Keratinocyte (primary cell): ENCODE measurements around the gene PAX3. TPM values are rescaled to one million over a fixed set of nuclear protein-coding genes. Genes with fewer than 3 reads are reported as not detected.

Experiments used
- DNase-seq: peaks from one replicate; pipeline ENCODE4 v3.0.0-alpha.2; 2011; ENCODE audit warnings: low read depth, missing footprints, low spot score
- FAIRE-seq: peaks from 2 replicates; lab custom pipeline; 2011; peaks lifted over from hg19 to GRCh38; lab: Jason Lieb, UNC
- H2AFZ ChIP-seq: 2 replicates; pipeline ENCODE4 v1.6.0; 2012; ENCODE audit warnings: low read length, control low read depth, inconsistent platforms; ENCODE audit not compliant: control insufficient read depth
- H3K27ac ChIP-seq: 2 replicates; pipeline ENCODE4 v1.5.1; 2011; ENCODE audit warnings: low read length; ENCODE audit not compliant: control insufficient read depth, insufficient read depth
- H3K27me3 ChIP-seq: 3 replicates; pipeline ENCODE4 v1.6.0; 2011; ENCODE audit warnings: low read length; ENCODE audit not compliant: control insufficient read depth, insufficient read depth; ENCODE audit errors: extremely low read depth
- H3K36me3 ChIP-seq, 2 experiments: 2 replicates in 1 of 2; 3 replicates in 1 of 2; pipeline ENCODE4 v1.5.1; 2011; ENCODE audit warnings: low read length in 2 of 2, mild to moderate bottlenecking in 1 of 2; ENCODE audit not compliant: control insufficient read depth in 2 of 2, insufficient read depth in 2 of 2; ENCODE audit errors: extremely low read depth in 1 of 2
- H3K4me1 ChIP-seq: 3 replicates; pipeline ENCODE4 v1.5.1; 2011; ENCODE audit warnings: low read length; ENCODE audit not compliant: control insufficient read depth, insufficient read depth; ENCODE audit errors: extremely low read depth
- H3K4me2 ChIP-seq: 3 replicates; pipeline ENCODE4 v1.6.0; 2011; ENCODE audit warnings: low read depth, low read length; ENCODE audit not compliant: control insufficient read depth, insufficient read depth; ENCODE audit errors: extremely low read depth
- H3K4me3 ChIP-seq, 3 experiments: fragments of 200-600 bp in 1 of 3; sonication (generic) in 1 of 3; 2 replicates in 2 of 3; 3 replicates in 1 of 3; pipeline ENCODE4 v1.5.1; 2011 to 2016; ENCODE audit warnings: low read length in 3 of 3, mild to moderate bottlenecking in 3 of 3, control low read depth in 2 of 3, inconsistent platforms in 1 of 3, low read depth in 1 of 3, mixed read lengths in 1 of 3, mixed run types in 1 of 3, moderate library complexity in 1 of 3; ENCODE audit not compliant: control insufficient read depth in 2 of 3, insufficient read depth in 2 of 3; ENCODE audit errors: extremely low read depth in 1 of 3
- H3K79me2 ChIP-seq: 2 replicates; pipeline ENCODE4 v1.6.0; 2012; ENCODE audit warnings: low read length; ENCODE audit not compliant: control insufficient read depth, insufficient read depth
- H3K9ac ChIP-seq: 3 replicates; pipeline ENCODE4 v1.6.0; 2011; ENCODE audit warnings: low read length; ENCODE audit not compliant: control insufficient read depth, insufficient read depth; ENCODE audit errors: extremely low read depth
- H3K9me1 ChIP-seq: 3 replicates; pipeline ENCODE4 v1.6.0; 2011; ENCODE audit warnings: low read length; ENCODE audit not compliant: control insufficient read depth, insufficient read depth; ENCODE audit errors: extremely low read depth
- H3K9me3 ChIP-seq: 2 replicates; pipeline ENCODE4 v1.5.1; 2012; ENCODE audit warnings: low read depth, low read length; ENCODE audit not compliant: control insufficient read depth
- H4K20me1 ChIP-seq: 3 replicates; pipeline ENCODE4 v1.6.0; 2011; ENCODE audit warnings: low read length; ENCODE audit not compliant: control insufficient read depth, insufficient read depth; ENCODE audit errors: extremely low read depth
- CTCF ChIP-seq, 3 experiments: IDR thresholded peaks in 1 of 3; conservative IDR thresholded peaks in 1 of 3; optimal IDR thresholded peaks in 1 of 3; 2 replicates in 2 of 3; 3 replicates in 1 of 3; pipeline versions ENCODE3 to v1.5.1; 2011; ENCODE audit warnings: low read length in 3 of 3, mild to moderate bottlenecking in 3 of 3, moderate library complexity in 2 of 3, control low read depth in 1 of 3, inconsistent platforms in 1 of 3; ENCODE audit not compliant: insufficient read depth in 2 of 3; ENCODE audit errors: extremely low read depth in 1 of 3
- EZH2 ChIP-seq: IDR thresholded peaks from one replicate; pipeline ENCODE4 v1.6.1; 2012; ENCODE audit warnings: inconsistent platforms, mild to moderate bottlenecking, low read length, moderate library complexity
- dilution Hi-C: fragments of 300-500 bp; cut with MboI; formaldehyde crosslinking; loops from one replicate; pipeline ENCODE4 v1.7.0; 2020; ENCODE audit warnings: low sequenced_read_pairs; ENCODE audit not compliant: extremely low pct_ligation_motif_present
- polyA plus RNA-seq, 5 experiments: library from polyadenylated mRNA; depleted of rRNA in 3 of 5; stranded (reverse) in 3 of 5; stranded (forward) in 1 of 5; unstranded in 1 of 5; fragments of >200 nt; gene quantifications; 1 replicate in 1 of 5; 2 replicates in 3 of 5; 3 replicates in 1 of 5; pipeline versions ENCODE4 v1.2.1 to v1.2.3, GENCODE V29; 2011 to 2012; ENCODE audit warnings: missing spikeins in 2 of 5, low read depth in 1 of 5, low replicate concordance in 1 of 5

Gene PAX3
- polyA plus RNA-seq, 1 donor (not counting 4 experiments of a cell fraction or from before 2014, with no cell fraction given) = not detected

DNA sequence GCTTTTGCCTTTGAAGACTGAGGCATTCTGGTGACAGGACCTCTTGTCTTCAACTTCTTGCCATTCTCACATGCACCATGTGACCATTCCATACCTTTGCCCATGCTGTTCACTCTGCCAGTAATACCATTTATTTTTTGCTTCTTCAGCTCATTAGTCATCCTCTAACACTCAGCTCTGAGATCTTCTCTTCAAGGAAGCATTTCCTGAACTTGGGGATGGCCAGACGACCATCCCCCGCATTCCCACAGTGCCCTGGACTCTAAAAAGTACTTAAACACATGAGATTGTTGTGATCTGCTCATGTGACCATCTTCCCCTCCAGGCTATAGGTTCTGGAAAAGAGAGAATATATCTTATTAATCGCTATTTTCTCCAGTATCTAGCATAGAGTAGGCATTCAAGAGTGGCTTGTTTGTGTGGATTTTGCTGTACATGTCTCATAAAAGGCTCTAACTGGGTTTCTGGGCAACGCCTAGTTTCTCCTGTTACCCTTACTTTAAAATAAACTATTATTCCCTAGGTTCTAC lies 33.9 kb downstream of the PAX3 start:
- Histone ChIP-seq H4K20me1 (no peaks in the 10 kb centered on the region), H3K27me3 (peaks cover 10% of the 10 kb centered on the region), H3K36me3 (no peaks in the 10 kb centered on the region), H3K4me3 (no peak overlapping the region), H3K27ac (no peak overlapping the region), H3K9ac (no peak overlapping the region), H3K79me2 (no peaks in the 10 kb centered on the region), H2AFZ (no peak overlapping the region), H3K9me3 (no peaks in the 10 kb centered on the region), H3K9me1 (no peaks in the 10 kb centered on the region), H3K4me1 (no peaks in the 10 kb centered on the region), H3K4me2 (no peak overlapping the region)
- no peak for FAIRE-seq
- DNase-seq = no peak
- dilution Hi-C loops = no loop called here
- no peak for TF ChIP-seq EZH2
- TF ChIP-seq CTCF (optimal IDR thresholded peaks at IDR 0.05 in 1 of 3, IDR thresholded peaks at IDR 0.05 in 1 of 3, conservative IDR thresholded peaks at IDR 0.05 in 1 of 3; ENCODE audit: extremely low read depth in 1 of 3, insufficient read depth in 2 of 3, low read length in 3 of 3) = no peak

DNA sequence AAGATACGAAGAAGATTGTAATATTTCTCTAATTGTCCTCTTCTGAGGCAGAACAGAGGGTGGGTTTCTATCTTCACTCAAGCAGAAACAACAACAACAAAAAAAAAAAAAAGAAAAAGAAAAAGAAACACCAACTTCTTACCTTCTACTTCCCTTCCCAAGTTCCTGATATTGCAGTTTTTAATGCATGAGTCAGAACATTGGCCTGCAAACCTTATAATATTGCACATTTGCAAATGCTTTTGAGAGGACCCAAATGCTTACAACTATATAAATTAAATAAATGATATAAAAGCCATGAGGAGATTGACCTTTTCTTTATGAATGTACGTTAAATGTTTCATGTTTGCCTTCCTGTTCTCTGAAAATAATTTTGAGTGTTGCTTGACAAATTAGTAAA lies 37.3 kb downstream of the PAX3 start:
- no peak for DNase-seq
- no peaks in the 10 kb centered on the region for H3K9me1 ChIP-seq
- no peak overlapping the region for H3K27ac ChIP-seq
- no peak overlapping the region for H3K9ac ChIP-seq
- H3K27me3 ChIP-seq = no peaks in the 10 kb centered on the region
- H3K9me3 ChIP-seq = no peaks in the 10 kb centered on the region
- no peak overlapping the region for H3K4me2 ChIP-seq
- TF ChIP-seq EZH2 (no peak), CTCF (optimal IDR thresholded peaks at IDR 0.05 in 1 of 3, IDR thresholded peaks at IDR 0.05 in 1 of 3, conservative IDR thresholded peaks at IDR 0.05 in 1 of 3; ENCODE audit: extremely low read depth in 1 of 3, insufficient read depth in 2 of 3, low read length in 3 of 3) (no peak)
- H2AFZ ChIP-seq = no peak overlapping the region
- dilution Hi-C loops = no loop called here
- no peaks in the 10 kb centered on the region for H3K36me3 ChIP-seq
- no peak overlapping the region for H3K4me3 ChIP-seq
- H4K20me1 ChIP-seq = no peaks in the 10 kb centered on the region
- no peaks in the 10 kb centered on the region for H3K4me1 ChIP-seq
- H3K79me2 ChIP-seq = no peaks in the 10 kb centered on the region
- no peak for FAIRE-seq
